NCI-H1105 treated with DMSO at 0.1 percent for 48 hours (cell line): ENCODE measurements around the gene LPP.
A peak's percentile ranks its signal among the peaks of the same experiment; 100 is the strongest.

Experiments used
- DNase-seq: peaks from one replicate; lab custom pipeline; 2025; lab: John Stamatoyannopoulos, UW

The LPP gene

GRCh38 chr3:188299068-188299467 lies 145.1 kb downstream of the LPP start:
- no peak for DNase-seq

DNA sequence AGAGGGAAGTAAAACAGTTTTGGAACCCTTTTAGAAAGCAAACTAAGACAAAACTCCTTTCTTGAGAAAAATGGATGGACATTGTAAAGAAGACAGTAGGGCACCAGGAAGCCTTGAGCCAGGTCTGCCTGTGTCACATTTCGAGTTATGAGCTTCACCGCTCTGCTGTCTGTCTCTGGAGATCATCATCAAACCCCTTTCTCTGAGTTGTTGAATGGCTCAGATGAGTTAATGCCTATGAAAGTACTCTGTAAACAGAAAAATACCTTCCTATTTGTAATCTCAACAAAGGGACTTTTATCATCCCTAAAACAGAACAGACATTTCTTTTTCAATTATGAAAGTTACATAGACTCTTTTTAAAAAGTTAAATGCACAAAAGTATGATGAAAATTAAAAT lies 145.8 kb downstream of the LPP start:
- no peak for DNase-seq

GRCh38 chr3:188301147-188301546 lies 147.2 kb downstream of the LPP start:
- DNase-seq = no peak

GRCh38 chr3:188303286-188303799 lies 149.4 kb downstream of the LPP start:
- DNase-seq = no peak

DNA sequence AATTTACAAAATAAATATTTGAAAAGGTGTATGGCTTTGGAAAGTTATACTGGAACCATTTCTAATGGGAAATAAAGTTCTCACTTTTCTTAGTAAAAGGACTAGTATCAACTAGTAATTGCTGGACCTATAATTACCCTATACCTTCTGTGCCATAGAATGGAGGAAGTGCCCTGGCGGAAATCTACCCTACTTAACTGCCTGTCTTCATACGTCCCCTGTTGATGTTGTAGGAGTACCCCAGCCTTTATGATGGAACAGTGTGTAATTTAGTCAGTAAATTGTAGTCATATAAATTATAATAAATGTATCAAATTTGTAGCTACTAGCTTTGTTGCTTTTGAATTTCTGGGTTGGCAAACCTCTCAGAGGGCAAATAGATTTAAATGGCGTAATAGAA lies 149.9 kb downstream of the LPP start:
- no peak for DNase-seq

GRCh38 chr3:188304501-188304900 lies 150.5 kb downstream of the LPP start:
- DNase-seq = no peak

DNA sequence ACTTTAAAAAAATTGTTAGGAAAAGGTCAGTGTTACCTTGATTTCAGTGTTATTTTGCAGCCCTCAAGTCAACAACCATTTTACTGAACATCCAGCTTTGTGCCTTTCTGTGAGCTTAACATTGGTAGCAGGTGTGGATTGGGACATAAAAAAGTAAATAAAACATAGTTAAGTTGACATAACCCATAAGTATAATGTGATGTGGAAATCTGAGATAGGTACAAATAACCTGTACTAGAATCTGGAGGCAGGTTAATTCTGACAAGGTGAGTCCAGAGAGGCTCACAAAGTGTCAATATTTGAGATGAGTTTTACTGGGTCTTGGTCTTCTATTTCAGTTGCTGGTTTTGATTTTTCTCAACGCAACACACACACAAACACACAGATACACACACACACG lies 151.3 kb downstream of the LPP start:
- no peak for DNase-seq

DNA sequence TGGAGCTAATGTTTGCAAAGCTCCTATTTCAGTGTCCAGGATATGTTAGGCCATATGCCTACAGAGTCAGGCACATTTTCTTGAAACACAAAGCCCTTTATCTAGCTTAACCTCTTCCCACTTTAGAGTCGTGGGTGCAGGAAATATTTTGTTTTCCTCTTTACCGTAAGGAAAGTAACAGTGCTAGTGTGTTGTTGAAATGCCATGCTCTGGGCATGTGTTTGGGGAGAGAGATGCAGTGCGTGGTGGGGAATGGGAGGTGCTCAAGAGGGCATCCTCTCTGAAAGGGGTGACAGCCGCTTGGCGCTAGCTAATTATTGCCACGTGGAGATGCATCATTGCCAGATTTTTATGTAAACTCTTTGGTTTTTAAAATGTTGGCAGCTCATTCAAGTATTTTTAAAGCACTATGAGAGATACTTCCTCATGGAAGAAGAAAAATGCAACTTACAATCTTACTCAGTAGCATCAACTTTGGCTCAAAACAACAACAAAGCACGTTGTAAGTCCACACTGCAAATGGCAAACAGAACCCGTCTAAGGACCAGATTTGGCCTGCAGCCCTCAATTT lies 152.6 kb downstream of the LPP start:
- no peak for DNase-seq

DNA sequence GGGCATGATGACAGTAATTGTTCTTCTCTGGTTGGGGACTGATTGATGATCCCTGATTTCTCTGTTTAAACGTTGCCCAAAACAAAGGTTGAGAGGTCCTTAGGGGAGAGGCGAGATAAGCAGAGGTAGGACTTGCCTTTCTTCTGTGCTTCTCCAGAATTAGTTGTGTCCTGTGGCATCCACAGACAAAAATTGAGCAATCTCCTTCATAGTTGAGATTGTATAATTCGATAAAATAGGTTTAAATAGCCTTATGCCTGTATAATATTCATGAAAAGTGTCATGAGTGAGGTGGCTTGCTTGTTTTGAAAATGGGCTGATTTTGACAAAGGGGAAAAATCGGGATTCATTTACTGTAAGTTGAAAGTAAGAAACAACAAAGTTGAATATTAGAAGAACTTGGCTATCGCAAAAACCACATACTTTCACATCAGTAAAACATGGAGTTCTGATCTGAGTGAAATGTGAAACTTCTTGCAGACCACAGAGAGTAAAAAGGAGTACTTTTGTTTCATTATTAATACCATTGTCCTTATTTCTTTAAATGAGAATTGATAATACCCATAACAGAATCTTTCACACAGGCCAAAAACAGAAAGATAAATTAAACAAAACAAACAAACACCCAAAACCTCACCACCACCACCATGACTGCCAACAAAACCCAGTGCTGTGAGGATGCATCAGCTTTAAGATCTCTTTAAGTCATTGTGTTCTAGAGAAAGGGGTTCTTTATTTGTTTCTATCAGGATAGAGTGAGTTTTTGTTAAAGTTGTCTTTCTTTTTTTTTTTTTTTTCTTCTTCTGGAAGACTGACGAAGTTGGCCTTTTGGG lies 155.7 kb downstream of the LPP start:
- DNase-seq = no peak

DNA sequence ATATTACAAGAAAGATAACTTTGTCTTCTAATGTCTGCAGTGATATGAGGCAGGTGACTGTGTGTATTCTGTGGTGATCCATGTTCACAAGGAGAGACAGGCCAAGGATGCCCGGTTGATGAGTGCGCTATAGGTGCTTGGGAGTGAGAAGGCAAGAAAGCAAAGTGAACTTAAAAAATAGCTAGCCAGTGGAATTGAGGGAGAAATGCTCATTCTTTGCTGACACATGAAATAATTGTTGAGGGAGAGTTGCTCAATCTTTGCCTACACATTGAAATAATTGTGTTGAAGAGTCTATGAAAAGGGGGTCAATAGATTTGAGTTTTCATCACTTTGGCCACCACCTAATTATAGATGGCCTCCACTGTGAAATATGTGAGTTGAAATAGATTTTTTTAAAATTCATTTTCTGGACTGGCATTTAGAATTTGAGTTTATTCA lies 156.3 kb downstream of the LPP start:
- DNase-seq = no peak

GRCh38 chr3:188315553-188315952 lies 161.6 kb downstream of the LPP start:
- DNase-seq = no peak

DNA sequence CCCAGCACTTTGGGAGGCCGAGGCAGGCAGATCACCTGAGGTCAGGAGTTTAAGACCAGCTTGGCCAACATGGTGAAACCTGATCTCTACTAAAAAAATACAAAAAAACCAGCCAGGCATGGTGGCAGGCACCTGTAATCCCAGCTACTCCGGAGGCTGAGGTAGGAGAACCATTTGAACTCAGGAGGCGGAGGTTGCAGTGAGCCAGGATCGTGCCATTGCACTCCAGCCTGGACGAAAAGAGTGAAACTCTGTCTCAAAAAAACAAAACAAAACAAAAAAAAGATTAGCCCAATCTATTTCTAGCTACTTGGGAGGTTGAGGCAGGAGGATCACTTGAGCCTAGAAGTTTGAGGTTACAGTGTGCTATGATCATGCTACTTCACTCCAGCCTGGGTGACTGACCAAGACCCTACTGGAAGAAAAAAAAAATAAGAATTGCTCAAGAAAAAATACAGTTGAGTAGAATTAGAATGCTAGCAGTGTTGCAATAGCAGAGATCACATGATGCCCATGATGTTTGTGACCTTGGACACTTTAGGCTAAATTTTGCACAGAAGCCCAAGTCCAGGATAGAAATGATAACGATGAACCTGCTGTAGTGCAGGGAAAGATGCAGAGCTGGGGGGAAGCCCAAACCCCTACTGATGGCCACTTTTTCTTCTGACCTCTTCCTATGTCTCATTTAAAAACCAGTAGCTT lies 162.2 kb downstream of the LPP start:
- DNase-seq = no peak

DNA sequence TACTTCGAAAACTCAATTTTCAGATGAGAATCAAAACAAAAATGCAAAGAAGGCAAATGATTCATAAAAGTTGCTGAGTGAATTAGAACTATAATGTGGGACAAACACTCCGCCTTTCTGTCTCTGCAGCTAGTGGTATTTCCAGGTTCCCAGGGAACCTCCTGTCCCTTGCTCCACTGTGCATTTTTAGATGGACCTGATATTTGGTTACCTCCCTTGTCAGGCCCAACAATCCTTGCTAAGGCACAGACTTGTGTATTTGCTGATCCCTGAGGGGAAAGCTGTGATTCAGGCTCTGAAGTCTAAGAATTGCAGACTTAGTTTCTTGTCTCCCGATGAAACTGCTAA lies 162.7 kb downstream of the LPP start:
- no peak for DNase-seq

DNA sequence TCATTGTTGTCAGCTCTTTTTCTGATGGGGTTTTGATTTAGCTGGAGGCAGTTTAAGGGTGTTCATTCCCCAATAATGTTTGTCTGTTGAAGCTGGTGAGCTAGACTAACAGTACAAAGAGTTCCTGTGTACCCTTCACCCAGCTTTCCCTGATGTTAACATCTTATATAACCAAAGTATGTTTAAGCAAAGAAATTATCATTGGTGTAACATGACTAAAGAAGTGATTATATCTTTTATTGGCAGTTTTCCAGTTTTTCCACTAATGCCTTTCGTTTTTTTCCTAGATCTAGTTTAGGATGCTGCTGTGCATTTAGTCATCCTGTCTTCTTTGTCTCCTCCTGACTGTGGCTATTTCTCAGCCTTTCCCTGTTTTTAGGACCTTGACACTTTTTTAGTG lies 165.6 kb downstream of the LPP start:
- DNase-seq = peak; percentile 12

DNA sequence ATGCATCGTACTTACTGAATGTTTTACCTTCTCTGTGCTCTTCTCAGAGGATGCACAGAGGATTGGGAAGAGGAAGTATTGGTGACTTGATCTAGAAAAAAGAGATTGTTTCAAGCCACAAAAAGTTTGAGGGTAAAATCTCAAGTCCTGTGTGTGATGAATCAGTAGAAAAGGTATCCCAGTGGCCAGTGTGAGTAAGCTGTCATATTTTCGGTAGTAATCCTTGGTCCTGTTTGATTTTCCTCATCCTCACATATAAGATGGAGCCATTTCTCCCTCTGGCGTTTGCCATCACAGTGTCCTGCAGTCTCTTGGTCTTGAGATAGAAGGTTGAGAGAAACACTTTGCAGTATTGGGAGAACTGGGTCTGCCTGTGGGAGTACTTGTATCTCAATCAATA lies 166.8 kb downstream of the LPP start:
- no peak for DNase-seq

DNA sequence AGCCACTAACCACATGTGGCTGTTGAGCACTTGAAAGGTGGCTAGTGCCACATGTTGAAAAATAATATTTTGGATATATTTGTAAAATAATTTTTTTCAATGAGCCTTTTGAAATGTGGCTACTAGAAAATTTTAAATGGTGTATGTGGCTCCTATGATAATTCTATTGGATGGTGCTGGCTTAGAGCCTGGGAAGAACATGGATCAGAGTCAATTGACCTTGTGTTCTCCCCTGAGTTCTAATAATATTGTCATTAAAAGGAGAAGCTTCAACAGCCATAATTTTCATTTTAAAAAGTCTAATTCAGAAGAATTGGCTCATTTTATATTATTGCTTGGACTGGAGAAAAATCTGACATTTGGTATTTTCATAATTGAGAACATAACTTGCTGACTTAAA lies 167.3 kb downstream of the LPP start:
- no peak for DNase-seq

- no peak for DNase-seq
These were observed 168.4 kb downstream of the LPP start for GRCh38 chr3:188322135-188322887.

- DNase-seq = no peak
These were observed 169.3 kb downstream of the LPP start for GRCh38 chr3:188323067-188323842.

- no peak for DNase-seq
These were observed 172.2 kb downstream of the LPP start for GRCh38 chr3:188326111-188326510.

- DNase-seq = no peak
These were observed 173.0 kb downstream of the LPP start for GRCh38 chr3:188326968-188327367.

DNA sequence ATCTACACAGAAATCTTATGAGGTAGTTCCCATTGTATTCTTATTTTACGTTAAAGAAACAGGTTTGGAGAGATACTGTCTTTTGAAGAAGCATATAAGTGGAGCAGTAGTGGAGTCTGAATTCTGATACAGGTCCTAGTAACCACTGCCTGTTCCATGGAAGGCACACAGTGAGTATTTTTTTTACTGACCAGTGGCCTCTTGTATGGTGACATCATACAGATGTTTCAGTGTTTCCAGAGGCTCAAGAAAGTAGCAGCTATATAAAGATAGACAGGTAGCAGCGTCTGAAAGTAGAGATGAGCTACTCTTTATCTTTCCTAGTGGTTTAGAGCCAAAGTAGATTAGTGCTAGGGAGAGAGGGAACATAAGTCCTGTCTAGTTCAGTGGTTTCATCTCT lies 173.5 kb downstream of the LPP start:
- no peak for DNase-seq

- no peak for DNase-seq
These were observed 176.2 kb downstream of the LPP start for GRCh38 chr3:188330138-188330537.
